ENCODE data around the gene WDR45. TPM values are rescaled to one million over a fixed set of nuclear protein-coding genes. Genes with fewer than 3 reads are reported as not detected.

Gene WDR45
- total and polyA plus RNA-seq, 8 donors, result 12.2 to 209 (median 83.1) TPM

DNA sequence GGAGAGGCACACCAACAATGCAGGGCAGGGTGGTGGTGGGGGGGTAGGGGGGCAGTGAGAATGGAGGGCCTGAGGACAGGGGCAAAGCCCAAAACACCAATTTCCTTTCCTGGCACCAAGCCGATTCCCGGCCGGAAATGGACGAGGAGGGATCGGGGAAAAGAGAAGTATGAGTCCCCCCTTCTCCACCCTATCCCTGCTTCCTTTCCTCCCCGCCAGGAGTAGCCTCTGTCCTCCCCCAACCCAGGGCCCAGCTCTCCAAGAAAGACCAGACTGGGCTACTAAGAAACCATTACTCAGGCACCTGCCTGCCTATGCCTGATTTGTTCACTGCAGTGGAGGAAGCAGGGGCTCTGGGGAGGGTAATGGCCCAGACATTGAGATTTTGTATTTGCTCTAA, 20.5 kb downstream of the WDR45 start:
- H3K27ac ChIP-seq, result peak overlapping the region; percentile 68 to 84 (median 77)
- H3K4me3 ChIP-seq, result peak overlapping the region; percentile 34 to 52 (median 40)
- H3K36me3 ChIP-seq, result peaks cover 0 to 26% (median 21%) of the 10 kb centered on the region in 4 donors
- H3K4me1 ChIP-seq, result peaks cover 0 to 5% (median 0%) of the 10 kb centered on the region in 4 donors
- intact Hi-C loops (cut with DNase I; ENCODE audit: low total_unique reads), result no loop called here
- H3K27me3 ChIP-seq, result peaks cover 0 to 5% (median 0%) of the 10 kb centered on the region in 3 donors
- no peaks in the 10 kb centered on the region for H3K9me3 ChIP-seq
- 11 to 81% (median 39%) methylated on average over 3 to 6 of the region's 6 CpGs for WGBS, 5 donors
- TF ChIP-seq, protein P1, sequence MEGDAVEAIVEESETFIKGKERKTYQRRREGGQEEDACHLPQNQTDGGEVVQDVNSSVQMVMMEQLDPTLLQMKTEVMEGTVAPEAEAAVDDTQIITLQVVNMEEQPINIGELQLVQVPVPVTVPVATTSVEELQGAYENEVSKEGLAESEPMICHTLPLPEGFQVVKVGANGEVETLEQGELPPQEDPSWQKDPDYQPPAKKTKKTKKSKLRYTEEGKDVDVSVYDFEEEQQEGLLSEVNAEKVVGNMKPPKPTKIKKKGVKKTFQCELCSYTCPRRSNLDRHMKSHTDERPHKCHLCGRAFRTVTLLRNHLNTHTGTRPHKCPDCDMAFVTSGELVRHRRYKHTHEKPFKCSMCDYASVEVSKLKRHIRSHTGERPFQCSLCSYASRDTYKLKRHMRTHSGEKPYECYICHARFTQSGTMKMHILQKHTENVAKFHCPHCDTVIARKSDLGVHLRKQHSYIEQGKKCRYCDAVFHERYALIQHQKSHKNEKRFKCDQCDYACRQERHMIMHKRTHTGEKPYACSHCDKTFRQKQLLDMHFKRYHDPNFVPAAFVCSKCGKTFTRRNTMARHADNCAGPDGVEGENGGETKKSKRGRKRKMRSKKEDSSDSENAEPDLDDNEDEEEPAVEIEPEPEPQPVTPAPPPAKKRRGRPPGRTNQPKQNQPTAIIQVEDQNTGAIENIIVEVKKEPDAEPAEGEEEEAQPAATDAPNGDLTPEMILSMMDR (IDR thresholded peaks at IDR 0.05), result no peak
- TF ChIP-seq POLR2AphosphoS5 (IDR thresholded peaks at IDR 0.05), result no peak
- TF ChIP-seq POLR2A (IDR thresholded peaks at IDR 0.05), result no peak
- TF ChIP-seq EP300 (IDR thresholded peaks at IDR 0.05), result no peak
- no peak for DNase-seq

DNA sequence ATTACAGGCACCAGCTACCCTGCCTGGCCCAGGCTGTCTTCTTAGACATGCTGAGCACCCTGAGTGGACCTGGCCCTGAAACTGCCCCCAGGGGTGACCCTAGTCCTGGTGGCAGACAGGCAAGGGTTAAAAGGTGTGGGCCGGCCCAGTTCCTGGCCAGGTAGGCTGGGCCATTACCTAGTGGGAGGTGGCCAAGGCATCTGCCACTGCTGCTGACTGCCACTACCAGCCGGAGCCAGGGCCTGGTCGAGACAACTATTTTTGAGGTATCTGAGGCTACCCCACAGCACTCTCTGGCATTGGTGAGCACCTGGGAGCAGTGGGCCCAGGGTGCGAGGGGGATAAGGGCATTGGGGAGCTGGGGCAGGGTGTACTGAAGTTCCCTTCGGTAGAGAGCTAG, 20.9 kb downstream of the WDR45 start, which contains the start of gene CCDC120:
TSS of gene CCDC120 (plus strand) at position 206 of the 400 bp plus-strand sequence. CDS start 3,043 bp downstream, outside the sequence.
- no peaks in the 10 kb centered on the region for H3K9me3 ChIP-seq
- peaks cover 0 to 22% (median 17%) of the 10 kb centered on the region in 4 donors for H3K36me3 ChIP-seq
- H3K27me3 ChIP-seq, result peaks cover 0 to 5% (median 0%) of the 10 kb centered on the region in 3 donors
- H3K27ac ChIP-seq, result peak within 1 kb of the TSS; percentile 68 to 84 (median 77)
- peak within 1 kb of the TSS; percentile 34 to 52 (median 40) for H3K4me3 ChIP-seq
- peaks cover 0 to 5% (median 0%) of the 10 kb centered on the region in 4 donors for H3K4me1 ChIP-seq
- peak; percentile 60 to 74 for DNase-seq
- 15 to 49% (median 45%) methylated on average over 3 to 5 of the region's 5 CpGs for WGBS, 5 donors
- intact Hi-C loops (cut with DNase I; ENCODE audit: low total_unique reads), result no loop called here
- peak in 2 of 3 donors; percentile 17 to 48 for TF ChIP-seq POLR2AphosphoS5 (IDR thresholded peaks at IDR 0.05)
- TF ChIP-seq POLR2A (IDR thresholded peaks at IDR 0.05), result no peak

DNA sequence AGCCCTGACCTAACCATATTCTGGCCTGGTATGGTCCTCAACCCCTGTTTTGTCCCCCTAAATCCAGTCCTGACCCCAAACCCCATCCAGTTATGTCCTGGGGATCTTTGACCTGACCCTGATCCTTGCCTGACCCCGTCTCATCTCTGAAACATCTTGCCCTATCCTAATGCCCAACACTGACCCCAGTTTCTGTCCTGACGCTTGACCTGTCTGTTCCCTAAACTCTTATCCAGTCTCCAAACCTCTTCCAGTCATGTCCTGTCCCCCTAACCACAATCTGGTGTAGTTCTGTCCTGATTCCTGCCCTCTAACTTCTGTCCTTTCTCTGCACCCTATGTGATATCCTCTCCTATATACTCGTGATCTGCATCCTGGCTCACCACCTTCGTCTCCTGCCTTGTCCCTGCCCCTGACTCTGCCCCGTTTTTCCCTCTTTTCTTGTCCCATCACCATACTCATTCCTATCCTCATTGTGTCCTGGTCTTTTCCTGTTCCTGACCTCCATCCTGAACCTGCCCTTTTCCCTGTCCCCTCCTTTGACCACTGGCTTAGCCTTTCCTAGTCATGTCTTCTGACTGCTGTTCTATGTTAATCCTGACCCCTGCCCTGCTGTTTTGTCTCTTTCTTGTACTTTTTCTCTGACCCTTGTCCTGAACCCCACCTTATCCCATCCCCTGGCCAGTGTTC, 25.5 kb downstream of the WDR45 start:
- TF ChIP-seq POLR2A (IDR thresholded peaks at IDR 0.05), result no peak
- TF ChIP-seq, protein P1 (IDR thresholded peaks at IDR 0.05), result no peak
- H3K9me3 ChIP-seq, result peaks cover 0 to 5% (median 0%) of the 10 kb centered on the region in 4 donors
- WGBS, 5 donors, result 79 to 92% (median 86%) methylated on average over 5 of the region's 5 CpGs
- peaks cover 0 to 5% (median 0%) of the 10 kb centered on the region in 4 donors for H3K4me1 ChIP-seq
- peaks cover 0 to 5% (median 0%) of the 10 kb centered on the region in 3 donors for H3K27me3 ChIP-seq
- intact Hi-C loops (cut with DNase I; ENCODE audit: low total_unique reads), result no loop called here
- no peaks in the 10 kb centered on the region for H3K36me3 ChIP-seq
- no peak for DNase-seq
- H3K27ac ChIP-seq, result peak overlapping the region; percentile 75 to 88 (median 84)
- H3K4me3 ChIP-seq, result peak overlapping the region; percentile 48 to 62 (median 58)

DNA sequence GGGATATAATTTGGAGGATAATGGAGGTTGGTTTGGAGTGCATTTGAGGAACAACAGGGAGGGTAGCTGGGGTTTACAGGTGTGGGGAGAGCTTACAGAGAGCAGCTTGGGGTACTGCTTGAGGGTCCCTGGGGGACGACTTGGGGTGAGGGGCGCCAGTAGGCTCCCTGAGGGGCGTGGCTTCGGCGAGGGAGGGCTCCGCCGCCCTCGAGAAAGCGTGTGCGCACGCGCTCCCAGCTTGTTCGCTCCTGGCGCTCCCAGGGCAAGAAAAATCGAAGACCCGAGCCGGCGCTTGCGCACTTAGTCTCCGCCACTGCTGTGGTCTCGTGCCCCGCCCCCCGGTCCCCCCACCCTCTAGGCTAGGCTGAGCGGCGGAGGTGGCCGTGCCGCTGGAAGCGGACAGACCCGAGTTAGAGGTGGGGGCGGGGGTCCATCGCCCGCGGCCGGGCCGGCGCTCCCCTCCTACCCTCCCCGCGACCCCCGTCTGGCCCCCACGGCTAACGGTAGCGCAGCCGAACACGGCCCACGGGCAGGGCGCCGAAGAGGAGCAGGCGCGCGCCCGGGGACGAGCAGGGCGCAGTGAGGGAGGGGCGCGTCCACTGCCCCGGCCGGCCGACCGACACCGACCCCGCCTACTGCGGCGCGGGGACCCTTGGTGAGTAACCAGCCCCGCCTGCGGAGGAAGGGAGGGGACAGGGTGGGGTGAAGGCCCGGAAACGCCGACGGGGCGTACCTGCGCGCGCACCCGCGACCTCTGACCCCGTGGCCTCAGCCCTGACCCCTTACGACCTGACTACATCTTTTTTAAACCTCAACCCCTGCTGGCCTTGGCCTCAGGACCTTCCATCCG, 26.2 kb downstream of the WDR45 start:
- Histone ChIP-seq H3K27me3 (no peaks in the 10 kb centered on the region), H3K9me3 (peaks cover 0 to 5% (median 0%) of the 10 kb centered on the region in 4 donors), H3K36me3 (no peaks in the 10 kb centered on the region), H3K4me3 (peak overlapping the region; percentile 48 to 62 (median 58)), H3K27ac (peak overlapping the region; percentile 75 to 88 (median 84)), H3K4me1 (peaks cover 0 to 5% (median 0%) of the 10 kb centered on the region in 4 donors)
- TF ChIP-seq POLR2AphosphoS5 (IDR thresholded peaks at IDR 0.05) (peak in 1 of 3 donors; percentile 19), POLR2A (IDR thresholded peaks at IDR 0.05) (no peak)
- intact Hi-C loops (cut with DNase I; ENCODE audit: low total_unique reads), result no loop called here
- 1 to 30% (median 13%) methylated on average over 10 to 71 of the region's 79 CpGs for WGBS, 5 donors
- peak; percentile 62 to 90 for DNase-seq

DNA sequence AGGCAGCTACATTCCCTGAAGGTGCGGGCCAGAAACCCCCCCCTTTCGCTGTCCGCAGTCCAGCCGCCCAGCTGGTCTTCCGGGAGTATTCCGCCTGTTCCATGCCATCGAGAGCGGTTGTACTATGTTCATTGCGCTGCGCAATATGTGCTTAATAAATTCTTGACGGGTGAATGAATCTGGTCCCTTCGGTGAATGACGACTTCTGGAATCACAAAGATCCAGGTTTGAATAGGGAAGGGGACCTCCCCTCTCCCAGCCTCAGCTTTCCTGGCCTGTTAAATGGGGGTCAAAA, 35.8 kb downstream of the WDR45 start:
- peak overlapping the region in 2 of 4 donors; percentile 7 to 9 for H3K4me3 ChIP-seq
- peaks cover 0 to 6% (median 5%) of the 10 kb centered on the region in 4 donors for H3K36me3 ChIP-seq
- TF ChIP-seq POLR2AphosphoS5 (IDR thresholded peaks at IDR 0.05), result no peak
- TF ChIP-seq EP300 (IDR thresholded peaks at IDR 0.05), result no peak
- no peak for TF ChIP-seq POLR2A (IDR thresholded peaks at IDR 0.05)
- TF ChIP-seq, protein P1 (IDR thresholded peaks at IDR 0.05), result no peak
- 18 to 53% (median 39%) methylated on average over 8 to 13 of the region's 13 CpGs for WGBS, 5 donors
- H3K27ac ChIP-seq, result peak overlapping the region; percentile 52 to 96 (median 77)
- peaks cover 0 to 33% (median 19%) of the 10 kb centered on the region in 4 donors for H3K4me1 ChIP-seq
- H3K9me3 ChIP-seq, result no peaks in the 10 kb centered on the region
- intact Hi-C loops (cut with DNase I; ENCODE audit: low total_unique reads), result no loop called here
- H3K27me3 ChIP-seq, result no peaks in the 10 kb centered on the region
- DNase-seq, result no peak
